H1 (cell line): ENCODE data around the gene BTBD7. TPM values are rescaled to one million over a fixed set of nuclear protein-coding genes. Genes with fewer than 3 reads are reported as not detected.

Source experiments
- CTCF ChIA-PET: fragments of 300-600 bp; sonication (Branson Sonifier 250); formaldehyde crosslinking; loops from one replicate; lab custom pipeline; 2021; ENCODE audit not compliant: partially characterized antibody; lab: Charles Lee
- POLR2A ChIA-PET: fragments of 300-600 bp; sonication (Branson Sonifier 250); formaldehyde crosslinking; loops from one replicate; lab custom pipeline; 2021; ENCODE audit warnings: inconsistent platforms; ENCODE audit not compliant: partially characterized antibody; lab: Charles Lee
- DNase-seq, 2 experiments: peaks; one replicate each; pipeline versions ENCODE4 v3.0.0 to v3.0.0-alpha.2; 2010 to 2022; ENCODE audit warnings: low spot score in 2 of 2, low read depth in 1 of 2, mixed read lengths in 1 of 2
- FAIRE-seq: peaks from 2 replicates; lab custom pipeline; 2011; peaks lifted over from hg19 to GRCh38; lab: Jason Lieb, UNC
- H2AFZ ChIP-seq: 2 replicates; pipeline ENCODE4 v1.8.1; 2012; ENCODE audit warnings: low read length, inconsistent platforms
- H2AK5ac ChIP-seq: 2 replicates; pipeline ENCODE4 v1.6.1; 2013; ENCODE audit warnings: low read depth, low read length
- H2BK120ac ChIP-seq: replicated peaks from 2 replicates; pipeline ENCODE3; 2013; ENCODE audit warnings: low read depth, low read length, inconsistent platforms
- H2BK12ac ChIP-seq: 2 replicates; pipeline ENCODE4 v1.6.1; 2013; ENCODE audit warnings: low read depth, low read length
- H2BK15ac ChIP-seq: 2 replicates; pipeline ENCODE4 v1.6.1; 2013; ENCODE audit warnings: low read length
- H2BK20ac ChIP-seq: 2 replicates; pipeline ENCODE4 v1.6.1; 2013; ENCODE audit warnings: low read length
- H2BK5ac ChIP-seq: 2 replicates; pipeline ENCODE4 v1.6.1; 2013; ENCODE audit warnings: low read depth, low read length
- H3K14ac ChIP-seq: 2 replicates; pipeline ENCODE4 v1.6.1; 2013; ENCODE audit warnings: inconsistent platforms; ENCODE audit not compliant: insufficient read length
- H3K18ac ChIP-seq: 2 replicates; pipeline ENCODE4 v1.6.1; 2013; ENCODE audit warnings: low read length; ENCODE audit errors: extremely low read depth
- H3K23ac ChIP-seq: 2 replicates; pipeline ENCODE4 v1.6.1; 2013; ENCODE audit warnings: inconsistent platforms; ENCODE audit not compliant: insufficient read length
- H3K23me2 ChIP-seq: 2 replicates; pipeline ENCODE4 v1.6.1; 2013; ENCODE audit warnings: low read depth, low read length
- H3K27ac ChIP-seq: 2 replicates; pipeline ENCODE4 v1.6.1; 2011; ENCODE audit warnings: low read depth, low read length, inconsistent platforms
- H3K27me3 ChIP-seq, 4 experiments: replicated peaks in 1 of 4; 1 replicate in 1 of 4; 2 replicates in 3 of 4; pipeline versions ENCODE4 v1.6.1 to v1.8.1; 2011 to 2013; ENCODE audit warnings: low read length in 3 of 4, mild to moderate bottlenecking in 3 of 4, inconsistent platforms in 2 of 4, mixed read lengths in 2 of 4, moderate library complexity in 1 of 4; ENCODE audit not compliant: control insufficient read depth in 3 of 4, insufficient read depth in 3 of 4; ENCODE audit errors: extremely low read depth in 1 of 4
- H3K36me3 ChIP-seq, 4 experiments: 2 replicates each; pipeline versions ENCODE4 v1.6.1 to v1.8.1; 2011 to 2013; ENCODE audit warnings: mild to moderate bottlenecking in 4 of 4, low read length in 3 of 4, moderate library complexity in 2 of 4, control low read depth in 1 of 4, inconsistent platforms in 1 of 4; ENCODE audit not compliant: insufficient read depth in 4 of 4, control insufficient read depth in 2 of 4
- H3K4ac ChIP-seq: replicated peaks from 2 replicates; pipeline ENCODE3; 2013; ENCODE audit warnings: low read length, low read depth, mixed read lengths, inconsistent platforms; ENCODE audit not compliant: insufficient read length
- H3K4me1 ChIP-seq, 4 experiments: replicated peaks in 1 of 4; 1 replicate in 1 of 4; 2 replicates in 3 of 4; pipeline versions ENCODE4 v1.6.1 to v1.8.1; 2011 to 2013; ENCODE audit warnings: low read length in 3 of 4, inconsistent platforms in 2 of 4, mixed read lengths in 1 of 4; ENCODE audit not compliant: insufficient read depth in 4 of 4, control insufficient read depth in 3 of 4
- H3K4me2 ChIP-seq, 2 experiments: 2 replicates each; pipeline versions ENCODE4 v1.6.1 to v1.8.1; 2011 to 2013; ENCODE audit warnings: low read depth in 2 of 2, low read length in 2 of 2, control low read depth in 1 of 2, inconsistent platforms in 1 of 2, mild to moderate bottlenecking in 1 of 2; ENCODE audit not compliant: insufficient read depth in 1 of 2
- H3K4me3 ChIP-seq, 4 experiments: fragments of 200-600, 300-600 bp in 1 of 4; sonication (generic), shearing (Covaris generic), sonication (Bioruptor Twin) in 1 of 4; 2 replicates each; pipeline versions ENCODE4 v1.5.1 to v1.8.1; 2011 to 2016; ENCODE audit warnings: low read length in 4 of 4, low read depth in 3 of 4, control low read depth in 2 of 4, inconsistent platforms in 2 of 4, mild to moderate bottlenecking in 2 of 4, mixed read lengths in 1 of 4, moderate library complexity in 1 of 4; ENCODE audit not compliant: insufficient read depth in 2 of 4; ENCODE audit errors: extremely low read depth in 1 of 4
- H3K56ac ChIP-seq: replicated peaks from 2 replicates; pipeline ENCODE3; 2013; ENCODE audit warnings: low read depth, mild to moderate bottlenecking, mixed read lengths, low read length, inconsistent platforms; ENCODE audit not compliant: insufficient read length
- H3K79me1 ChIP-seq: 2 replicates; pipeline ENCODE4 v1.6.1; 2013; ENCODE audit warnings: low read depth, low read length, control low read depth
- H3K79me2 ChIP-seq, 2 experiments: 2 replicates each; pipeline versions ENCODE4 v1.6.1 to v1.8.1; 2012 to 2013; ENCODE audit warnings: low read length in 2 of 2, mild to moderate bottlenecking in 2 of 2, inconsistent platforms in 1 of 2; ENCODE audit not compliant: insufficient read depth in 2 of 2, control insufficient read depth in 1 of 2
- H3K9ac ChIP-seq, 4 experiments: replicated peaks in 1 of 4; 1 replicate in 1 of 4; 2 replicates in 3 of 4; pipeline versions ENCODE4 v1.6.1 to v1.8.1; 2011 to 2013; ENCODE audit warnings: low read depth in 3 of 4, low read length in 3 of 4, control low read depth in 2 of 4, mild to moderate bottlenecking in 2 of 4, moderate library complexity in 2 of 4, inconsistent platforms in 1 of 4; ENCODE audit errors: extremely low read depth in 1 of 4
- H3K9me3 ChIP-seq, 2 experiments: 2 replicates each; pipeline versions ENCODE4 v1.6.1 to v1.8.1; 2012 to 2013; ENCODE audit warnings: mild to moderate bottlenecking in 2 of 2, moderate library complexity in 2 of 2, control low read depth in 1 of 2, inconsistent platforms in 1 of 2, low read depth in 1 of 2, low read length in 1 of 2, mixed read lengths in 1 of 2; ENCODE audit not compliant: insufficient read depth in 2 of 2
- H4K20me1 ChIP-seq, 2 experiments: replicated peaks in 1 of 2; 2 replicates each; pipeline versions ENCODE3 to v1.8.1; 2011 to 2013; ENCODE audit warnings: inconsistent platforms in 2 of 2, low read length in 2 of 2, mild to moderate bottlenecking in 1 of 2; ENCODE audit not compliant: insufficient read depth in 2 of 2, control insufficient read depth in 1 of 2
- H4K5ac ChIP-seq: 2 replicates; pipeline ENCODE4 v1.6.1; 2013; ENCODE audit warnings: low read length, low read depth, mixed read lengths, inconsistent platforms; ENCODE audit not compliant: insufficient read length
- H4K8ac ChIP-seq: 2 replicates; pipeline ENCODE4 v1.8.0; 2013; ENCODE audit warnings: mild to moderate bottlenecking, moderate library complexity, low read length, inconsistent platforms; ENCODE audit not compliant: insufficient read depth; ENCODE audit errors: extremely low read depth
- H4K91ac ChIP-seq: replicated peaks from 2 replicates; pipeline ENCODE3; 2013; ENCODE audit warnings: low read length, mixed read lengths, inconsistent platforms; ENCODE audit not compliant: insufficient read length
- EP300 ChIP-seq, 2 experiments: IDR thresholded peaks; 1 replicate in 1 of 2; 2 replicates in 1 of 2; pipeline ENCODE4 v1.6.1; 2011 to 2012; ENCODE audit warnings: low read depth in 2 of 2, low read length in 2 of 2, mild to moderate bottlenecking in 2 of 2, borderline replicate concordance in 1 of 2, inconsistent platforms in 1 of 2, moderate library complexity in 1 of 2
- EZH2 ChIP-seq: fragments of 200-600 bp; sonication (generic); IDR thresholded peaks from 2 replicates; pipeline ENCODE4 v1.7.1; 2012; ENCODE audit warnings: low read depth, mild to moderate bottlenecking, moderate library complexity, low read length, inconsistent platforms; ENCODE audit not compliant: severe bottlenecking
- GABPA ChIP-seq: IDR thresholded peaks from 2 replicates; pipeline ENCODE4 v1.6.1; 2011; ENCODE audit warnings: mild to moderate bottlenecking, low read length, moderate library complexity, borderline replicate concordance; ENCODE audit not compliant: insufficient read depth
- GTF2F1 ChIP-seq: IDR thresholded peaks from 2 replicates; pipeline ENCODE4 v1.6.1; 2012; ENCODE audit warnings: low read depth, low read length, improper control_type of control experiment, borderline replicate concordance
- MAFK ChIP-seq: IDR thresholded peaks from 2 replicates; pipeline ENCODE4 v1.6.1; 2012; ENCODE audit warnings: low read depth, mild to moderate bottlenecking, improper control_type of control experiment, low read length
- RNF2 ChIP-seq: fragments of 200-900, 300-1000 bp; sonication (generic); IDR thresholded peaks from 2 replicates; pipeline ENCODE4 v1.7.1; 2016; ENCODE audit warnings: borderline replicate concordance, low read depth, mild to moderate bottlenecking, antibody characterized with exemption, low read length; ENCODE audit not compliant: poor library complexity, severe bottlenecking; ENCODE audit errors: missing control alignments
- SAP30 ChIP-seq: fragments of 300-600 bp; sonication (generic); IDR thresholded peaks from 2 replicates; pipeline ENCODE4 v1.7.1; 2012; ENCODE audit warnings: low read length, moderate library complexity, mild to moderate bottlenecking, inconsistent platforms; ENCODE audit not compliant: insufficient read depth, insufficient replicate concordance
- SUZ12 ChIP-seq: fragments of 200-600 bp; sonication (generic); IDR thresholded peaks from 2 replicates; pipeline ENCODE4 v1.6.1; 2012; ENCODE audit warnings: mild to moderate bottlenecking, inconsistent platforms, low read length, moderate library complexity, mixed read lengths
- TAF1 ChIP-seq: IDR thresholded peaks from 2 replicates; pipeline ENCODE4 v1.6.1; 2011; ENCODE audit warnings: mild to moderate bottlenecking, low read depth, low read length
- TEAD4 ChIP-seq: IDR thresholded peaks from 2 replicates; pipeline ENCODE4 v1.6.1; 2012; ENCODE audit warnings: low read depth, low read length, inconsistent platforms, mixed read lengths
- WGBS, 2 experiments: shearing (Covaris generic) in 1 of 2; methylation state at CpG; one replicate each; pipeline versions ENCODE4 v1.1.6 to v1.1.7; 2013 to 2015; ENCODE audit warnings: low lambda C conversion rate in 2 of 2, mixed read lengths in 2 of 2, inconsistent platforms in 1 of 2, low coverage in 1 of 2, missing lambda C conversion rate in 1 of 2; ENCODE audit not compliant: insufficient replicate concordance in 2 of 2, insufficient coverage in 1 of 2, insufficient read length in 1 of 2; ENCODE audit errors: extremely low coverage in 1 of 2, missing lambda C conversion rate in 1 of 2; 5-methylcytosine and 5-hydroxymethylcytosine counted together
- polyA plus RNA-seq, 7 experiments: library from polyadenylated mRNA; depleted of rRNA in 3 of 7; stranded (reverse) in 5 of 7; unstranded in 2 of 7; fragments of >200 nt in 5 of 7; fragments of 200-250 nt in 2 of 7; gene quantifications; 1 replicate in 5 of 7; 2 replicates in 1 of 7; 4 replicates in 1 of 7; pipeline versions ENCODE4 v1.2.1 to v1.2.3, GENCODE V29; 2011 to 2013; ENCODE audit warnings: missing spikeins in 2 of 7, mixed read lengths in 2 of 7
- total RNA-seq: library from RNA; stranded (reverse); fragmentation: NEBNext Ultra II Directional; extraction: Animal tissue kit (Norgen Biotek cat#: 25700); gene quantifications from 2 replicates; pipeline ENCODE4 v1.2.1, GENCODE V29; 2021
- TF ChIP-seq, protein P1 (sequence below): IDR thresholded peaks from 2 replicates; pipeline ENCODE4 v1.6.1; 2011; ENCODE audit warnings: low read depth, mild to moderate bottlenecking, low read length; ENCODE audit not compliant: insufficient read depth

The BTBD7 gene
- total and polyA plus RNA-seq, 2 of the 8 experiments (the other 6 are each of a cell fraction or from before 2014, with no cell fraction given), result 12.1 to 46.1 TPM

GRCh38 chr14:93267149-93267711, 65.6 kb downstream of the BTBD7 start:
- H3K79me1 ChIP-seq, result peaks cover 2% of the 10 kb centered on the region; the same call in 1 of the 2 replicates
- H2AFZ ChIP-seq, result no peak overlapping the region
- CTCF ChIA-PET, result interaction anchor here (0.7 to 0.8 kb wide), 2 partner anchors 9 to 51 kb away, joined by 3 read pairs; no protein-coding TSS in a partner anchor
- H3K9me3 ChIP-seq, result no peaks in the 10 kb centered on the region
- FAIRE-seq (no peak), DNase-seq (no peak)
- no peak overlapping the region for H3K23ac ChIP-seq
- H2BK12ac ChIP-seq, result no peak overlapping the region
- H3K36me3 ChIP-seq, result peaks cover 0 to 8% (median 2%) of the 10 kb centered on the region in 4 experiments; a peak in 4 of 8 replicates
- H2BK120ac ChIP-seq, result no peak overlapping the region
- H3K9ac ChIP-seq, result no peak overlapping the region
- H2BK20ac ChIP-seq, result no peak overlapping the region
- POLR2A ChIA-PET, result interaction anchor here (1.0 kb wide), 1 partner anchor 13 kb away, joined by 4 read pairs; no protein-coding TSS in a partner anchor
- H3K27me3 ChIP-seq, result no peaks in the 10 kb centered on the region
- WGBS, 2 experiments, result 88% methylated on average over 3 of the region's 3 CpGs; no CpG with 5 or more reads in 1 of the 2 experiments
- H4K91ac ChIP-seq, result no peak overlapping the region
- no peak overlapping the region for H3K18ac ChIP-seq
- H4K5ac ChIP-seq, result no peak overlapping the region
- H4K8ac ChIP-seq, result no peak overlapping the region
- no peak overlapping the region for H3K14ac ChIP-seq
- no peaks in the 10 kb centered on the region; the same call in 1 of the 2 replicates for H3K23me2 ChIP-seq
- H2BK15ac ChIP-seq, result no peak overlapping the region
- no peak overlapping the region for H2AK5ac ChIP-seq
- H4K20me1 ChIP-seq, result peaks cover 0 to 2% of the 10 kb centered on the region in 2 experiments
- no peak overlapping the region for H3K4me3 ChIP-seq
- no peak overlapping the region for H3K56ac ChIP-seq
- H3K4me2 ChIP-seq, result no peak overlapping the region
- H3K4me1 ChIP-seq, result no peaks in the 10 kb centered on the region
- no peak overlapping the region for H3K27ac ChIP-seq
- H3K79me2 ChIP-seq, result peaks cover 0 to 2% of the 10 kb centered on the region in 2 experiments; a peak in 1 of 4 replicates
- no peak overlapping the region for H2BK5ac ChIP-seq
- no peak overlapping the region for H3K4ac ChIP-seq
- TF ChIP-seq RNF2, result no peak
- TF ChIP-seq SUZ12, result no peak
- no peak for TF ChIP-seq MAFK
- TF ChIP-seq TAF1, result no peak
- no peak for TF ChIP-seq GTF2F1
- TF ChIP-seq, protein P1, sequence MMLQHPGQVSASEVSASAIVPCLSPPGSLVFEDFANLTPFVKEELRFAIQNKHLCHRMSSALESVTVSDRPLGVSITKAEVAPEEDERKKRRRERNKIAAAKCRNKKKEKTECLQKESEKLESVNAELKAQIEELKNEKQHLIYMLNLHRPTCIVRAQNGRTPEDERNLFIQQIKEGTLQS, result no peak
- TF ChIP-seq TEAD4, result no peak
- no peak for TF ChIP-seq GABPA
- no peak for TF ChIP-seq EZH2
- no peak for TF ChIP-seq SAP30
- no peak for TF ChIP-seq EP300 (IDR thresholded peaks at IDR 0.05; ENCODE audit: borderline replicate concordance in 1 of 2, low read depth in 2 of 2, low read length in 2 of 2)
